Subcutaneous abdominal adipose tissue (tissue), 5 donors: Measurements from ENCODE around the gene SGCG.

Experiments
- H3K27ac ChIP-seq: one replicate; pipeline ENCODE4 v1.7.0; 2013; ENCODE audit warnings: low read depth, mild to moderate bottlenecking, inconsistent platforms, low read length, moderate library complexity
- H3K27me3 ChIP-seq, 5 donors: one replicate each; pipeline ENCODE4 v1.7.0; 2013; ENCODE audit warnings: low read length in 5 of 5, inconsistent platforms in 1 of 5; ENCODE audit not compliant: control insufficient read depth in 5 of 5, insufficient read depth in 4 of 5
- H3K36me3 ChIP-seq, 5 donors: one replicate each; pipeline ENCODE4 v1.7.0; 2013; ENCODE audit warnings: low read length in 5 of 5; ENCODE audit not compliant: control insufficient read depth in 5 of 5, insufficient read depth in 5 of 5
- H3K4me1 ChIP-seq, 5 donors: one replicate each; pipeline ENCODE4 v1.7.0; 2013; ENCODE audit warnings: low read length in 5 of 5, mild to moderate bottlenecking in 3 of 5, moderate library complexity in 1 of 5; ENCODE audit not compliant: control insufficient read depth in 5 of 5, insufficient read depth in 5 of 5
- H3K4me3 ChIP-seq, 5 donors: one replicate each; pipeline ENCODE4 v1.7.0; 2013; ENCODE audit warnings: low read length in 5 of 5, low read depth in 1 of 5
- H3K9ac ChIP-seq, 5 donors: one replicate each; pipeline ENCODE4 v1.7.0; 2013; ENCODE audit warnings: low read length in 5 of 5, mild to moderate bottlenecking in 4 of 5, moderate library complexity in 3 of 5
- H3K9me3 ChIP-seq, 5 donors: one replicate each; pipeline ENCODE4 v1.7.0; 2013; ENCODE audit warnings: low read length in 5 of 5; ENCODE audit not compliant: control insufficient read depth in 5 of 5
- donor health status: healthy.
- donor health status: healthy.
- donor health status: healthy.
- donor health status: healthy.
- donor health status: healthy.

The SGCG gene

DNA sequence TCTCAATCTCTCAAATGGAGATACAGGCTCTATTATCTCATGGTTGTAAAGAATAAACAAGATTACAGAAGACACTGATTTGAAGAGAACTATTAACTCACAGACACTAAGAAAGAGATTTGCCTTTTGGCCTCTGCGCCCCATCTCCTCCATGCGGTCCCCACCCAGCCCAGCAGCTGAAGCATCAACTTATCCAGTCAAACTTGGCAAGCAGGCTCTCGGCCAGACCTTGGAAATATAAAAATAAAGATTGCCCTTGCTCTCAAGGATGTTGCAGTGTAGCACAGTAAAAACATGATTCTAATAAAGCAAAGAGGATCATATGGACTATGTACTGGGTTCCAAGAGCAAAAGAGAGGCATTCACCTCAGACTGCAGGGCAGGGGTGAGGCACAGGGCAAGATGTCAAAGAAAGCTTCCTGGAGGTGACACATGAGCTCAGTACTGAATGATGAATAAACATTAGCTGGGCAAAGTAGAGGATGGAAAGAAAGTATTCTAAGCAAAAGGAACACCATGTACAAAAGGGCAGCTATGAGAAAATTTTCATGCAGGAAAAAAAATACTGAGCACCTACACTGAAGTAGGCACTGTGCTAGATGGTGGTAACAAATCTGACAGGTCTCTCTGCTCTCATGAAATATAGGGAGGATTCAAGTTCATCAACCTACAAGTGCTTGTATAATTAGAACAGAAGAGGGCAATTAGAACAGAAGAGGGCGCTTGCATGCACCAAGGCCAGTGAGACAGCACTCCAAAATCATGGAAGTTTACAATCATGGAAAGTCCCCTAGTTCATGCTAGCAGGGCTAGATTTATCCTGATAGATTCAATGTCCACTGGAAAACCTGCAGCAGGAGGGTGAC is 167.7 kb downstream of the SGCG start:
- Histone ChIP-seq H3K27me3 (no peaks in the 10 kb centered on the region), H3K27ac (no peak overlapping the region), H3K4me1 (peaks cover 0 to 17% (median 13%) of the 10 kb centered on the region in 5 donors), H3K36me3 (peaks cover 5 to 15% (median 7%) of the 10 kb centered on the region in 5 donors), H3K4me3 (no peak overlapping the region), H3K9ac (no peak overlapping the region), H3K9me3 (no peaks in the 10 kb centered on the region)

DNA sequence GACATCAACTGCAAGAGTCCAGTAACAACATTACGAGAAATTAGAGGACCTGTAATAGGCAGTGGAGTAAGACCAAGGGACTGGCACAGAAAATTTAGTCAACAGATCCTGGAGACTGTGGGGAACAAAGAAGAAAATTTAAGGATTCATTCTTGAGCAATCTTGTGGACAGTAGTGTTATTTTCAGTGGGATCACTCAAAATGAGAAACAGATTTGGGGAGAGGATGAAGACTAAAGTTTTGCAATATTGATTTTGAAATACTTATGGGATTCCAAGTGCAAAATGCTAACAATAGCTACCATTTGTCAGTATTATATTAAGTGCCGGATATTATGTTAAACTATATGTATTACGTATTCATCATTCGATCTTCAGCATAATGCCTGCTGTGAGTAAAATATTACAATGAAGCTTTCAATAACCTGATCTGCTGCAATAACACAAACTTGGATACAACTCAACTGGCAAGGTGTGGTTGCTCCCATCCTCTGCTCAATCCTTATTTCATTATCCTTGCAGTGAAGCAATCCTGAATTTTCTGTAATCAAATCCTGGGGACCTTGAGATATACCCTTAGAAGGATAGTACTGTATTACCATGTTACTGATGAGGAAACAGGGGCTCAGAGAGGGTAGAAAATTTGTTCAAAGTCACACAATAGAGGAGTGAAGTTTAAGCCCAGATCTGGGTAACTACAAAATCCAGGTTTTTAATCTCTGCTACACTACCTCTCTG is 168.6 kb downstream of the SGCG start:
- no peak overlapping the region for H3K9ac ChIP-seq
- peaks cover 0 to 17% (median 13%) of the 10 kb centered on the region in 5 donors for H3K4me1 ChIP-seq
- H3K4me3 ChIP-seq = no peak overlapping the region
- H3K36me3 ChIP-seq = peaks cover 5 to 16% (median 8%) of the 10 kb centered on the region in 5 donors
- no peaks in the 10 kb centered on the region for H3K27me3 ChIP-seq
- no peaks in the 10 kb centered on the region for H3K9me3 ChIP-seq
- no peak overlapping the region for H3K27ac ChIP-seq

- H3K27me3 ChIP-seq = no peaks in the 10 kb centered on the region
- no peak overlapping the region for H3K9ac ChIP-seq
- H3K9me3 ChIP-seq = no peaks in the 10 kb centered on the region
- no peak overlapping the region for H3K4me3 ChIP-seq
- H3K4me1 ChIP-seq = peaks cover 0 to 17% (median 13%) of the 10 kb centered on the region in 5 donors
- no peak overlapping the region for H3K27ac ChIP-seq
- H3K36me3 ChIP-seq = peaks cover 10 to 23% (median 14%) of the 10 kb centered on the region in 5 donors
Measured at GRCh38 chr13:23350009-23350408, 169.2 kb downstream of the SGCG start.

DNA sequence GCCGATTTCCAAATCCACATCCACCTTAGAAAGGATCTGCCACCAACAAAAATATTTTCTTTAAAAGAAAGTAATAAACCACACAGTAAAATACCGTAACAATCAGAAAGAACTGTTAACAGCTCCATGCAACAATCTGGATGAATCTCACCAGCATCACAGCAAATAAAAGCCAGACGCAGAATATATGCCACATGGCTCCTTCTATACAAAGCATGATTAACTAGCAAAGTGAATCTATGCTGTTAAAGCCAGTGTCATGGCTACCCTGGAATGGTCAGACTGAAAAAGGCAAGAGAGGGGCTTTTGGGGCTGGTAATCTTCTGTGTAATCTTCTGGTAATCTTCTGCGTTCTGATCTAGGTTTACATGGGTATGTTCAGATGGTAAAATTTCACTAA is 171.4 kb downstream of the SGCG start:
- H3K27me3 ChIP-seq = no peaks in the 10 kb centered on the region
- no peak overlapping the region for H3K9ac ChIP-seq
- H3K4me1 ChIP-seq = peaks cover 0 to 17% (median 13%) of the 10 kb centered on the region in 5 donors
- peaks cover 17 to 40% (median 30%) of the 10 kb centered on the region in 5 donors for H3K36me3 ChIP-seq
- H3K4me3 ChIP-seq = no peak overlapping the region
- H3K27ac ChIP-seq = no peak overlapping the region
- no peaks in the 10 kb centered on the region for H3K9me3 ChIP-seq

GRCh38 chr13:23354520-23354919 is 173.7 kb downstream of the SGCG start:
- H3K27ac ChIP-seq = no peak overlapping the region
- H3K9me3 ChIP-seq = no peaks in the 10 kb centered on the region
- no peak overlapping the region for H3K9ac ChIP-seq
- H3K4me1 ChIP-seq = peaks cover 0 to 5% (median 1%) of the 10 kb centered on the region in 5 donors
- H3K27me3 ChIP-seq = no peaks in the 10 kb centered on the region
- peaks cover 26 to 43% (median 32%) of the 10 kb centered on the region in 5 donors for H3K36me3 ChIP-seq
- no peak overlapping the region for H3K4me3 ChIP-seq

DNA sequence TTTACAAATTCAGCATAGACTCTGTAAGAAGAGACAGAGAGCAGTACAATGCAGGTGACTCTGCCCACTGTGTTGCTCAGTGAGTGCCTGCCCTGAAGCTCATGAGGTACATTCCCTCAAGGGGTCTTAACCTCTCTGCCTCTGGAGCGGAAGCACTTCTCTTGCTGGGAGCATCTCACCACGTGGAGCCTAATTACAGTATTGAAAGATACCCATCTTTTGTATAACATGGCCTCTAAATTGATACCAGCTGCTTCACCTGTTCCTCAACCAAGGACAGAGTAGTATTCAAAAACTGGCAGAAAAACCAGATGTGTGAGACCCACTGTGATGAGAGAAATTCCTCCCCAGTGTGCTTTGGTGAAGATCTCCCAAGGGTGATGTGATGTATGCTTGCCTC is 175.6 kb downstream of the SGCG start:
- H3K36me3 ChIP-seq = peaks cover 26 to 43% (median 37%) of the 10 kb centered on the region in 5 donors
- H3K27me3 ChIP-seq = no peaks in the 10 kb centered on the region
- no peak overlapping the region for H3K27ac ChIP-seq
- no peak overlapping the region for H3K9ac ChIP-seq
- no peaks in the 10 kb centered on the region for H3K4me1 ChIP-seq
- no peaks in the 10 kb centered on the region for H3K9me3 ChIP-seq
- no peak overlapping the region for H3K4me3 ChIP-seq

- H3K4me1 ChIP-seq = peaks cover 0 to 4% (median 0%) of the 10 kb centered on the region in 5 donors
- no peak overlapping the region for H3K9ac ChIP-seq
- no peak overlapping the region for H3K4me3 ChIP-seq
- peaks cover 23 to 48% (median 37%) of the 10 kb centered on the region in 5 donors for H3K36me3 ChIP-seq
- no peak overlapping the region for H3K27ac ChIP-seq
- H3K27me3 ChIP-seq = no peaks in the 10 kb centered on the region
- H3K9me3 ChIP-seq = no peaks in the 10 kb centered on the region
Measured at GRCh38 chr13:23357349-23357748, 176.6 kb downstream of the SGCG start.

DNA sequence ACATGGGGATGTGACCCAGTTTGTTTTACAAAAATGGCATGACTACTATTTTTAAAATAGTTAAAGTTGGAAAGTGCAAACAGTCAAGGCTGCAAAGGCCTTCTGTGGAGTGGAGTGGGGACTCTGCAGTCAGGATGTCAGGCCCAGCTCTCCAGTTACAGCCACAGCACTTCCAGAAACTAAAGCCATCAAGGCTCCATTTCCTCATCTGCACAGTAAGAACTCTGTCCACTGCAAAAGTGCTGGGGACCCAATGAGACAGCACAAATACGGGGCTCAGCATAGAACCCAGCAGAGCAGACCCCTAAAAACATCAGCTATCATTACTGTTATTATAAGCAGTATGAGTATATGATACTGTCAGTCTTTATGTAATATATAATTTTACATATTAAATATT is 179.1 kb downstream of the SGCG start:
- Histone ChIP-seq H3K36me3 (peaks cover 26 to 55% (median 40%) of the 10 kb centered on the region in 5 donors), H3K27ac (no peak overlapping the region), H3K4me3 (no peak overlapping the region), H3K9me3 (no peaks in the 10 kb centered on the region), H3K4me1 (peaks cover 0 to 4% (median 0%) of the 10 kb centered on the region in 5 donors), H3K27me3 (no peaks in the 10 kb centered on the region), H3K9ac (no peak overlapping the region)

- Histone ChIP-seq H3K4me3 (no peak overlapping the region), H3K36me3 (peaks cover 19 to 64% (median 41%) of the 10 kb centered on the region in 5 donors), H3K27ac (no peak overlapping the region), H3K9me3 (no peaks in the 10 kb centered on the region), H3K9ac (no peak overlapping the region), H3K4me1 (peaks cover 0 to 4% (median 0%) of the 10 kb centered on the region in 5 donors), H3K27me3 (no peaks in the 10 kb centered on the region)
Measured at GRCh38 chr13:23365652-23366051, 184.9 kb downstream of the SGCG start.

DNA sequence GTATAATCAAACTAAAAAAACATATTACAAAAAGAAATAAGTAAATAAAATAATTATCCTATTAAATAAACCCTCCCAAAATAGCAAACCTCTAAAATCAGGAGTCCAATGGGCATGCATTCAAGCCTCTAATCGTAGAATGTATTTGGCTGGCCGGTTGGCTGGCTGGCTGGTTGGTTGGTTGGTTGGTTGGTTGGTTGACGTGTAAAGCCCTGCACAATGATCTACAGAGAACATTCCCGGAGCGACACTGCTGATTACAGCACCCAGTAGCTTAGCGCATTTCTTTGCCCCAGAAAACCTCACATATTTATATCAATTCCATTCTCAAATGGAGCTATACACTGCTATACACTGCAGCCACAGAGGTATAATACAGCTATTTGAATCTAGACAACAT is 187.1 kb downstream of the SGCG start:
- Histone ChIP-seq H3K9me3 (no peaks in the 10 kb centered on the region), H3K4me3 (no peak overlapping the region), H3K4me1 (peaks cover 0 to 7% (median 0%) of the 10 kb centered on the region in 5 donors), H3K27ac (no peak overlapping the region), H3K9ac (no peak overlapping the region), H3K36me3 (peaks cover 26 to 66% (median 44%) of the 10 kb centered on the region in 5 donors), H3K27me3 (no peaks in the 10 kb centered on the region)
